H9 (cell line): ENCODE measurements around the gene RPS19BP1. TPM values are rescaled to one million over a fixed set of nuclear protein-coding genes. Genes with fewer than 3 reads are reported as not detected.
A peak's percentile ranks its signal among the peaks of the same experiment; 100 is the strongest.

Experiments used
- DNase-seq: peaks from one replicate; pipeline ENCODE4 v3.0.0-alpha.2; 2017
- H2AFZ ChIP-seq: one replicate; pipeline ENCODE4 v1.6.1; 2013; ENCODE audit warnings: mild to moderate bottlenecking, low read length, control low read depth, moderate library complexity
- H2AK5ac ChIP-seq: 2 replicates; pipeline ENCODE4 v1.6.1; 2013; ENCODE audit warnings: low read length, control low read depth, mixed read lengths; ENCODE audit not compliant: insufficient read length
- H2BK120ac ChIP-seq: one replicate; pipeline ENCODE4 v1.6.1; 2013; ENCODE audit warnings: low read depth, mild to moderate bottlenecking, low read length, control low read depth, inconsistent platforms; ENCODE audit not compliant: poor library complexity, severe bottlenecking
- H2BK12ac ChIP-seq: 2 replicates; pipeline ENCODE4 v1.6.1; 2013; ENCODE audit warnings: low read length, control low read depth, mixed read lengths, low read depth; ENCODE audit not compliant: insufficient read length
- H2BK15ac ChIP-seq: 2 replicates; pipeline ENCODE4 v1.6.1; 2013; ENCODE audit warnings: low read depth, low read length, control low read depth
- H2BK20ac ChIP-seq: one replicate; pipeline ENCODE4 v1.6.1; 2013; ENCODE audit warnings: low read depth, mild to moderate bottlenecking, low read length, control low read depth, inconsistent platforms; ENCODE audit not compliant: poor library complexity, severe bottlenecking
- H2BK5ac ChIP-seq: 2 replicates; pipeline ENCODE4 v1.6.1; 2013; ENCODE audit warnings: low read length, control low read depth, mixed read lengths; ENCODE audit not compliant: insufficient read length
- H3K14ac ChIP-seq: 2 replicates; pipeline ENCODE4 v1.6.1; 2013; ENCODE audit warnings: low read length, control low read depth; ENCODE audit not compliant: insufficient read depth
- H3K18ac ChIP-seq: 2 replicates; pipeline ENCODE4 v1.6.1; 2013; ENCODE audit warnings: low read depth, mild to moderate bottlenecking, mixed read lengths, low read length, control low read depth; ENCODE audit not compliant: insufficient read length
- H3K23ac ChIP-seq: 2 replicates; pipeline ENCODE4 v1.6.1; 2013; ENCODE audit warnings: low read length, control low read depth, mixed read lengths, low read depth; ENCODE audit not compliant: insufficient read length
- H3K23me2 ChIP-seq: 2 replicates; pipeline ENCODE4 v1.6.1; 2013; ENCODE audit warnings: low read depth, mild to moderate bottlenecking, mixed read lengths, low read length, control low read depth; ENCODE audit not compliant: insufficient read length, poor library complexity, severe bottlenecking
- H3K27ac ChIP-seq: 2 replicates; pipeline ENCODE4 v1.5.1; 2013; ENCODE audit warnings: low read length, control low read depth, mixed read lengths, low read depth; ENCODE audit not compliant: insufficient read length
- H3K27me3 ChIP-seq: 2 replicates; pipeline ENCODE4 v1.6.1; 2013; ENCODE audit warnings: low read length, control low read depth, inconsistent platforms; ENCODE audit not compliant: insufficient read depth
- H3K4ac ChIP-seq: 2 replicates; pipeline ENCODE4 v1.6.1; 2013; ENCODE audit warnings: low read depth, mild to moderate bottlenecking, control low read depth, inconsistent platforms, low read length, moderate library complexity
- H3K4me1 ChIP-seq: 2 replicates; pipeline ENCODE4 v1.6.1; 2013; ENCODE audit warnings: low read length, control low read depth, inconsistent platforms; ENCODE audit not compliant: insufficient read depth
- H3K4me2 ChIP-seq: 2 replicates; pipeline ENCODE4 v1.6.1; 2013; ENCODE audit warnings: low read length, control low read depth, mixed read lengths; ENCODE audit not compliant: insufficient read length, insufficient read depth
- H3K56ac ChIP-seq: 2 replicates; pipeline ENCODE4 v1.6.1; 2013; ENCODE audit warnings: low read depth, mild to moderate bottlenecking, mixed read lengths, low read length, control low read depth; ENCODE audit not compliant: insufficient read length
- H3K79me1 ChIP-seq: 2 replicates; pipeline ENCODE4 v1.6.1; 2013; ENCODE audit warnings: low read depth, mild to moderate bottlenecking, moderate library complexity, low read length, control low read depth, inconsistent platforms; ENCODE audit not compliant: insufficient read depth, poor library complexity, severe bottlenecking
- H3K79me2 ChIP-seq: 2 replicates; pipeline ENCODE4 v1.6.1; 2013; ENCODE audit warnings: low read length, control low read depth, inconsistent platforms; ENCODE audit not compliant: insufficient read depth
- H3K9ac ChIP-seq: 2 replicates; pipeline ENCODE4 v1.6.1; 2013; ENCODE audit warnings: low read length, control low read depth, mixed read lengths; ENCODE audit not compliant: insufficient read length; ENCODE audit errors: extremely low read depth
- H3K9me3 ChIP-seq: one replicate; pipeline ENCODE4 v1.6.1; 2013; ENCODE audit warnings: low read depth, low read length, inconsistent platforms; ENCODE audit not compliant: control insufficient read depth
- H3T11ph ChIP-seq: one replicate; pipeline ENCODE4 v1.6.1; 2013; ENCODE audit warnings: mild to moderate bottlenecking, low read length, control low read depth, inconsistent platforms
- H4K20me1 ChIP-seq: one replicate; pipeline ENCODE4 v1.6.1; 2013; ENCODE audit not compliant: control insufficient read depth, insufficient read length, insufficient read depth
- H4K5ac ChIP-seq: 2 replicates; pipeline ENCODE4 v1.6.1; 2013; ENCODE audit warnings: low read depth, mild to moderate bottlenecking, mixed read lengths, low read length, control low read depth; ENCODE audit not compliant: insufficient read length
- H4K8ac ChIP-seq: replicated peaks from 2 replicates; pipeline ENCODE4 v1.6.1; 2013; ENCODE audit warnings: low read length, control low read depth, mixed read lengths, low read depth; ENCODE audit not compliant: insufficient read length
- H4K91ac ChIP-seq: 2 replicates; pipeline ENCODE4 v1.6.1; 2013; ENCODE audit warnings: low read depth, mild to moderate bottlenecking, moderate library complexity, mixed read lengths, low read length, control low read depth; ENCODE audit not compliant: insufficient read length
- H3K27ac Mint-ChIP-seq, 3 experiments: 2 replicates in 2 of 3; 3 replicates in 1 of 3; pipeline ENCODE4 v1.8.0; 2020 to 2021; ENCODE audit warnings: mixed read lengths in 3 of 3, mild to moderate bottlenecking in 1 of 3, moderate library complexity in 1 of 3
- H3K27me3 Mint-ChIP-seq: 2 replicates; pipeline ENCODE4 v1.8.0; 2021; ENCODE audit warnings: low read depth, mild to moderate bottlenecking, moderate library complexity, mixed read lengths
- H3K36me3 Mint-ChIP-seq, 3 experiments: 2 replicates in 2 of 3; 3 replicates in 1 of 3; pipeline ENCODE4 v1.8.0; 2020 to 2021; ENCODE audit warnings: low read depth in 3 of 3, mixed read lengths in 3 of 3; ENCODE audit not compliant: insufficient read depth in 1 of 3
- H3K4me1 Mint-ChIP-seq, 2 experiments: 2 replicates each; pipeline ENCODE4 v1.8.0; 2020; ENCODE audit warnings: mixed read lengths in 2 of 2
- H3K4me3 Mint-ChIP-seq, 2 experiments: 2 replicates in 1 of 2; 3 replicates in 1 of 2; pipeline ENCODE4 v1.8.0; 2020 to 2021; ENCODE audit warnings: mild to moderate bottlenecking in 2 of 2, mixed read lengths in 2 of 2, moderate library complexity in 1 of 2
- H3K9me3 Mint-ChIP-seq, 2 experiments: 2 replicates in 1 of 2; 3 replicates in 1 of 2; pipeline ENCODE4 v1.8.0; 2020; ENCODE audit warnings: mild to moderate bottlenecking in 2 of 2, mixed read lengths in 2 of 2, moderate library complexity in 1 of 2
- CTCF ChIP-seq: fragments of 200-600 bp; sonication (generic); conservative IDR thresholded peaks from 3 replicates; pipeline ENCODE4 v1.8.0; 2021; ENCODE audit warnings: antibody characterized with exemption, mild to moderate bottlenecking
- WGBS: extraction: QIAGEN DNeasy Blood & Tissue Kit; methylation state at CpG from one replicate; pipeline ENCODE4 v1.1.7; 2013; ENCODE audit warnings: missing lambda C conversion rate, low lambda C conversion rate, mixed read lengths; ENCODE audit not compliant: insufficient read length; ENCODE audit errors: extremely low coverage; 5-methylcytosine and 5-hydroxymethylcytosine counted together
- total RNA-seq: library from RNA; stranded (reverse); gene quantifications from 2 replicates; pipeline ENCODE4 v1.2.1, GENCODE V29; 2021

Gene RPS19BP1
- total RNA-seq, 1 experiment from 2014 or later, result 65.0 TPM

- WGBS, result no CpG with 5 or more reads among the region's 12 CpGs
- Histone ChIP-seq H3K4me1 (peaks cover 3% of the 10 kb centered on the region; the same call in 1 of the 2 replicates), H2BK120ac (no peak overlapping the region), H2AFZ (no peak overlapping the region), H3K23ac (no peak overlapping the region), H4K20me1 (no peaks in the 10 kb centered on the region), H2AK5ac (no peak overlapping the region), H2BK12ac (no peak overlapping the region), H3K23me2 (peaks cover 6% of the 10 kb centered on the region), H4K8ac (no peak overlapping the region), H3K9me3 (no peaks in the 10 kb centered on the region), H3K14ac (no peak overlapping the region), H3K4me2 (peak overlapping the region; percentile 2), H3K79me1 (no peaks in the 10 kb centered on the region), H3K27ac (no peak overlapping the region), H4K91ac (no peak overlapping the region), H3T11ph (no peak overlapping the region), H2BK5ac (no peak overlapping the region), H3K56ac (no peak overlapping the region), H3K27me3 (no peaks in the 10 kb centered on the region), H2BK15ac (no peak overlapping the region), H3K4ac (no peak overlapping the region), H3K18ac (no peak overlapping the region), H3K9ac (no peak overlapping the region), H3K79me2 (peaks cover 2% of the 10 kb centered on the region; the same call in 1 of the 2 replicates), H2BK20ac (no peak overlapping the region), H4K5ac (no peak overlapping the region)
- H3K27me3 Mint-ChIP-seq, result no peaks in the 10 kb centered on the region; the same call in none of the 2 replicates
- no peak overlapping the region; a peak in 1 of 5 replicates for H3K4me3 Mint-ChIP-seq
- peak overlapping the region in 1 of 3 experiments; percentile 24; a peak in 1 of 7 replicates for H3K27ac Mint-ChIP-seq
- no peaks in the 10 kb centered on the region; a peak in 1 of 5 replicates for H3K9me3 Mint-ChIP-seq
- peak; percentile 73 for DNase-seq
- H3K4me1 Mint-ChIP-seq, result peaks cover 48 to 58% of the 10 kb centered on the region in 2 experiments
- no peak for TF ChIP-seq CTCF
- H3K36me3 Mint-ChIP-seq, result peaks cover 6 to 24% (median 23%) of the 10 kb centered on the region in 3 experiments
Observed at GRCh38 chr22:39534092-39534506, 1.6 kb upstream of the RPS19BP1 start.
